DOHH2 (cell line): ENCODE data around the gene PPP1R14C.

Experiments used
- H3F3A ChIP-seq: fragments of 200-600 bp; sonication (generic), shearing (Covaris generic); 2 replicates; pipeline ENCODE4 v1.6.0; 2016; ENCODE audit warnings: antibody characterized with exemption, mild to moderate bottlenecking; ENCODE audit not compliant: control insufficient read depth, insufficient read depth
- H3K27ac ChIP-seq: fragments of 200-600 bp; sonication (generic); 2 replicates; pipeline ENCODE4 v1.5.1; 2014; ENCODE audit warnings: low read depth, mild to moderate bottlenecking, low read length, moderate library complexity
- H3K27me3 ChIP-seq: fragments of 200-600 bp; sonication (generic); 2 replicates; pipeline ENCODE4 v1.6.1; 2014; ENCODE audit warnings: mild to moderate bottlenecking, low read length, mixed read lengths; ENCODE audit not compliant: control insufficient read depth
- H3K36me3 ChIP-seq: fragments of 200-600 bp; sonication (generic); 2 replicates; pipeline ENCODE4 v1.6.1; 2014; ENCODE audit warnings: mild to moderate bottlenecking, low read length, moderate library complexity, mixed read lengths; ENCODE audit not compliant: control insufficient read depth
- H3K4me1 ChIP-seq: fragments of 200-600 bp; sonication (generic); 2 replicates; pipeline ENCODE4 v1.6.1; 2014; ENCODE audit warnings: mild to moderate bottlenecking, low read length, mixed read lengths; ENCODE audit not compliant: control insufficient read depth
- H3K4me2 ChIP-seq: fragments of 200-600 bp; sonication (generic); 2 replicates; pipeline ENCODE4 v1.6.0; 2014; ENCODE audit warnings: mild to moderate bottlenecking, low read length, moderate library complexity
- H3K4me3 ChIP-seq: fragments of 200-600 bp; sonication (generic); 2 replicates; pipeline ENCODE4 v1.5.1; 2014; ENCODE audit warnings: mild to moderate bottlenecking, low read length, mixed read lengths
- H3K79me2 ChIP-seq: fragments of 200-600 bp; sonication (generic); 2 replicates; pipeline ENCODE4 v1.6.1; 2014; ENCODE audit warnings: mild to moderate bottlenecking, low read length, mixed read lengths; ENCODE audit not compliant: control insufficient read depth
- H3K9me2 ChIP-seq: fragments of 200-600 bp; sonication (generic); replicated peaks from 2 replicates; pipeline ENCODE4 v1.6.1; 2014; ENCODE audit warnings: mild to moderate bottlenecking, low read length, mixed read lengths; ENCODE audit not compliant: control insufficient read depth
- H3K9me3 ChIP-seq: fragments of 200-600 bp; sonication (generic); 2 replicates; pipeline ENCODE4 v1.6.1; 2014; ENCODE audit warnings: antibody characterized with exemption, low read length, mixed read lengths; ENCODE audit not compliant: control insufficient read depth, insufficient read depth
- H4K20me1 ChIP-seq: fragments of 200-600 bp; sonication (generic); 2 replicates; pipeline ENCODE4 v1.6.0; 2014; ENCODE audit warnings: low read depth, mild to moderate bottlenecking, antibody characterized with exemption, low read length, moderate library complexity; ENCODE audit not compliant: control insufficient read depth, insufficient read depth
- CTCF ChIP-seq: fragments of 200-600 bp; sonication (generic); IDR thresholded peaks from one replicate; pipeline ENCODE4 v1.5.1; 2014; ENCODE audit warnings: antibody characterized with exemption, mild to moderate bottlenecking, low read depth, low read length; ENCODE audit not compliant: poor library complexity, severe bottlenecking
- EZH2phosphoT487 ChIP-seq: fragments of 200-600 bp; sonication (generic); IDR thresholded peaks from 2 replicates; pipeline ENCODE4 v1.6.1; 2017; ENCODE audit warnings: borderline replicate concordance, mild to moderate bottlenecking, antibody characterized with exemption, low read length, moderate library complexity, mixed read lengths

Gene PPP1R14C

GRCh38 chr6:150260931-150261330, 118.1 kb downstream of the PPP1R14C start:
- H3K4me1 ChIP-seq = no peaks in the 10 kb centered on the region
- no peaks in the 10 kb centered on the region for H3K36me3 ChIP-seq
- peaks cover 35% of the 10 kb centered on the region for H3K27me3 ChIP-seq
- H3K9me2 ChIP-seq = no peaks in the 10 kb centered on the region
- TF ChIP-seq CTCF (no peak), EZH2phosphoT487 (no peak)
- no peaks in the 10 kb centered on the region for H3K9me3 ChIP-seq
- no peak overlapping the region for H3K27ac ChIP-seq
- H3K4me3 ChIP-seq = no peak overlapping the region
- H4K20me1 ChIP-seq = no peaks in the 10 kb centered on the region
- H3K4me2 ChIP-seq = no peak overlapping the region
- H3F3A ChIP-seq = no peaks in the 10 kb centered on the region
- no peaks in the 10 kb centered on the region for H3K79me2 ChIP-seq

GRCh38 chr6:150261997-150262697, 119.3 kb downstream of the PPP1R14C start:
- no peak for TF ChIP-seq EZH2phosphoT487
- TF ChIP-seq CTCF = no peak
- no peak overlapping the region for H3K27ac ChIP-seq
- H3K4me3 ChIP-seq = no peak overlapping the region
- H3K9me3 ChIP-seq = no peaks in the 10 kb centered on the region
- peaks cover 25% of the 10 kb centered on the region for H3K27me3 ChIP-seq
- no peaks in the 10 kb centered on the region for H3K9me2 ChIP-seq
- no peaks in the 10 kb centered on the region for H3K4me1 ChIP-seq
- no peaks in the 10 kb centered on the region for H3K79me2 ChIP-seq
- no peaks in the 10 kb centered on the region for H3F3A ChIP-seq
- no peaks in the 10 kb centered on the region for H4K20me1 ChIP-seq
- H3K4me2 ChIP-seq = no peak overlapping the region
- no peaks in the 10 kb centered on the region for H3K36me3 ChIP-seq

GRCh38 chr6:150263765-150264404, 121.0 kb downstream of the PPP1R14C start:
- Histone ChIP-seq H3K4me2 (no peak overlapping the region), H3K9me2 (no peaks in the 10 kb centered on the region), H3K4me1 (no peaks in the 10 kb centered on the region), H4K20me1 (no peaks in the 10 kb centered on the region), H3K36me3 (no peaks in the 10 kb centered on the region), H3K27me3 (peaks cover 21% of the 10 kb centered on the region), H3F3A (no peaks in the 10 kb centered on the region), H3K9me3 (no peaks in the 10 kb centered on the region), H3K79me2 (no peaks in the 10 kb centered on the region), H3K27ac (no peak overlapping the region), H3K4me3 (no peak overlapping the region)
- no peak for TF ChIP-seq CTCF
- TF ChIP-seq EZH2phosphoT487 = no peak
